Hematopoietic multipotent progenitor cell treated with erythropoietin and hydrocortisone succinate and interleukin-3 and kit ligand, for 15 days (in vitro differentiated cells): ENCODE measurements around the gene CAB39L.

Source experiments
- DNase-seq: peaks from one replicate; pipeline ENCODE4 v3.0.0-alpha.2; 2015; ENCODE audit warnings: low spot score

CAB39L gene

GRCh38 chr13:49441846-49442245 is 2.0 kb downstream of the CAB39L start:
- DNase-seq, result no peak

- DNase-seq, result no peak
These were observed 2.6 kb downstream of the CAB39L start for GRCh38 chr13:49441312-49441711.

GRCh38 chr13:49439609-49440008 is 4.3 kb downstream of the CAB39L start:
- DNase-seq, result no peak

- no peak for DNase-seq
These were observed 6.2 kb downstream of the CAB39L start for GRCh38 chr13:49437705-49438104.

GRCh38 chr13:49436890-49437289 is 7.0 kb downstream of the CAB39L start:
- peak; percentile 7 for DNase-seq

- DNase-seq, result no peak
These were observed 7.9 kb downstream of the CAB39L start for GRCh38 chr13:49435992-49436391.

- DNase-seq, result no peak
These were observed 14.7 kb downstream of the CAB39L start for GRCh38 chr13:49429121-49429520.

GRCh38 chr13:49428041-49428763 is 15.7 kb downstream of the CAB39L start:
- no peak for DNase-seq

- no peak for DNase-seq
These were observed 19.8 kb downstream of the CAB39L start for GRCh38 chr13:49424011-49424560.

- peak; percentile 27 for DNase-seq
These were observed 22.5 kb downstream of the CAB39L start for GRCh38 chr13:49421391-49421790.

GRCh38 chr13:49419276-49419675 is 24.6 kb downstream of the CAB39L start:
- no peak for DNase-seq

- no peak for DNase-seq
These were observed 25.7 kb downstream of the CAB39L start for GRCh38 chr13:49418206-49418605.

GRCh38 chr13:49417161-49417560 is 26.7 kb downstream of the CAB39L start:
- no peak for DNase-seq

- no peak for DNase-seq
These were observed 31.1 kb downstream of the CAB39L start for GRCh38 chr13:49412749-49413148.

- DNase-seq, result no peak
These were observed 32.5 kb downstream of the CAB39L start for GRCh38 chr13:49411353-49411752.

GRCh38 chr13:49410477-49410876 is 33.4 kb downstream of the CAB39L start:
- no peak for DNase-seq

GRCh38 chr13:49410006-49410405 is 33.9 kb downstream of the CAB39L start:
- no peak for DNase-seq

- no peak for DNase-seq
These were observed 34.9 kb downstream of the CAB39L start for GRCh38 chr13:49409008-49409407.

- no peak for DNase-seq
These were observed 35.9 kb downstream of the CAB39L start for GRCh38 chr13:49407936-49408335.

- DNase-seq, result no peak
These were observed 36.8 kb downstream of the CAB39L start for GRCh38 chr13:49407068-49407467.

GRCh38 chr13:49404703-49405020 is 39.2 kb downstream of the CAB39L start:
- no peak for DNase-seq

GRCh38 chr13:49403996-49404702 is 39.7 kb downstream of the CAB39L start:
- DNase-seq, result no peak
